HG03097 (cell line): ENCODE results near the gene FRMPD2.
"Not testable (repeated sequence)": the region's sequence is repeated elsewhere in the genome, so short reads cannot be mapped to it uniquely, and the experiment has no call there.

ENCODE experiments used
- ATAC-seq: cut with Tn5 transposase; IDR thresholded peaks from one replicate; pipeline ENCODE4 v1.9.1; 2021; ENCODE audit not compliant: unreplicated experiment, low FRiP score

Gene FRMPD2

DNA sequence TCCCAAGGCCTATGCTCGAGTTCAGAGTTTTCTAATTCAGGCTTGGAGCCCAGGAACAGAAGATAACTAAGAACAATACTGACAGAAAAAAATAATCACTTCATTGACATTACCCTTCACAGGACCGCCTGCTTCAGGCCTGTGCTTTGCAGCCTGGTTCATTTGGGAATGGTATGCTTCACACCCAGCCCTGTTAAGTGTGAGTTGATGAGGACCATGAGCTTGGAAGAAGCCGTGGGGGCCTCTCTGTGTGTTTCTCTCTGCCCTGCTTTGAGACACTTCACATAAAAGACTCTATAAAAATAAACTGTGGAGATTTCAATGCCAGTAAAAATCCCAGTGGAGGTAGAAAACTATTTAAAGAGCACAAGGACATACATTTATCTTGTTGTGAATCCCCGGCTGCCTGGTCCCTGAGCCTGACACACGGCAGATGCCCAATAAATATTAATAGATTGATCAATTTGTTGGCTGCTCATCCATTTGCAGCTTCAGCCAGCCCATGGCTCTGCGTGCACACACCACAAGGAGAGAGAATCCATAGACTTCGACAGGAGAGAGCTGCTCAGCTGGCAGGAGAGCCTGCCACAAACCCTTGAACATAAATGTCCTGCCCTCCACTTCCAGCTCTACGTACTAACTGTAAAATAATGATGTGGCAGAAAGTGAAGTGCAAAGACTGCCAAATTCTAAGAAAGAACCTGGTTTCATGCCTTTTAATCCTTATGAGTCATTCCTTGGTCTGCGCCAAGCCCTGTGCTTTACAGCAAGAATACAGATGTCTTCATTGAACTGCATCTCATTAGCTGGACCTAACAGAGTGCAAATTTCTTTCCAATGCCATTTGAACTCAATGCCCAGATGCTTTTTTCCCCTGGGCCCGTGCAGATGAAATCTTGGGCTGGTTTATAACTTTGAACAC, 130.5 kb downstream of the FRMPD2 start:
- not testable (repeated sequence) for ATAC-seq

GRCh38 chr10:48140949-48141348, 133.5 kb downstream of the FRMPD2 start:
- ATAC-seq: not testable (repeated sequence)

GRCh38 chr10:48139953-48140850, 134.3 kb downstream of the FRMPD2 start:
- not testable (repeated sequence) for ATAC-seq

- not testable (repeated sequence) for ATAC-seq
These were observed 145.5 kb downstream of the FRMPD2 start for GRCh38 chr10:48128954-48129353.

DNA sequence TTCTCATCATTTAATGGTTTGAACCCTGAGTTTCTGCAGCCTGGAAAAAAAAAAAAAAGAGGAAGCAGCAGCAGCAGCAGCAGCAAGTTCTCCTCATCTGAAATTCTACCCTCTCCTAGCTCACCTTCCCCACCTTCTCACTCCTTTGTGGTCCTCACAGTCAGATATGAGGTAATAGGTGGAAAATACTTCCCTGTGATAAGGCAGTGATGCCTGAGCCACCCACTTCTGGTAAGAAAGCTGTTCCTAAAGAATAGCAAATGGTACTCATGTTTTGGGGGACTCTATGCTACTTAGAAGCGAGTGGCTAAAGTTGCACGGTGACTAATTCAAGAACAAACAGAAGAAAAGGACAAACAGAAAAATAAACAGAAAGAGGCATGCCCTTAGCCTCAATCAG, 148.2 kb downstream of the FRMPD2 start:
- ATAC-seq: not testable (repeated sequence)

GRCh38 chr10:48125631-48126030, 148.9 kb downstream of the FRMPD2 start:
- ATAC-seq: not testable (repeated sequence)

DNA sequence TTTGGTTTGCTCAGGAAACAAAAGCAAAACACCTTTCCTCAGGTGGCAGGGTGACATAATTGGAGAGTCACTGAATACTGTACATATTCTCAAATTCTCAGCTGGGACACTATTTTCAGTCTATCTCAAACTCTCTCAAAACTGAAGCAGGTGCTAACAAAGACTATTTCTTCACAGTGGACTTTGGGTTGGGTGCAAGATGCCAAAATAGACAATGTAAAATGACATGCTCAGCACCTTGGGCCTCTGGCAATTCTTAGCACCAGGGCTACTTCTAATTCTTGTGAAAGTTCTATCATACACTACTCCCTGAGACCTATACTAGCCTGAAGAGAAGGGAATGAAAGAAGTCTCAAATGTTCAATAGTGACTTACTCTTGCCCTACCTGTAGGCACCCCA, 151.9 kb downstream of the FRMPD2 start:
- ATAC-seq: not testable (repeated sequence)

GRCh38 chr10:48110277-48110676, 164.2 kb downstream of the FRMPD2 start:
- ATAC-seq: not testable (repeated sequence)
